ENCODE data around the gene PRKAR1B. TPM values are rescaled to one million over a fixed set of nuclear protein-coding genes. Genes with fewer than 3 reads are reported as not detected.

Gene PRKAR1B
- total RNA-seq, 1 donor from 2014 or later, result 11.8 TPM

DNA sequence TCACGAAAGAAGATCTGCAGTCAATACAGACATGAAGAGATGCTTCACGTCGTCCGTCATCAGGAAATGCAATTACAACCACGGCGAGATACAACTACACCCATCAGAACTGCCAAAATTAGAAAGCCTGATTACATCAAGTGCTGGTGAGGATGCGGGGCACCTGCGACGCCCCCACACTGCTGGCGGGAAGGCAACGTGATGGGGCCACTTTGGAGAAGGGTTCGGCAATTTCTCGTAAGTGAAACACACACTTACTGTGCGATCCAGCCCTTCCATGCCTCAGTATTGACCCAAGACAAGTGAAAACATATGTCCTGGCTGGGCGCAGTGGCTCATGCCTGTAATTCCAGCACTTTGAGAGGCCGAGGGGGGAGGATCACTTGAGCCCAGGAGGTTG is 181.6 kb downstream of the PRKAR1B start:
- Mint-ChIP-seq H3K4me3 (no peak overlapping the region), H3K9me3 (peaks cover 2% of the 10 kb centered on the region), H3K36me3 (no peaks in the 10 kb centered on the region), H3K27ac (no peak overlapping the region), H3K4me1 (peaks cover 11% of the 10 kb centered on the region), H3K27me3 (ENCODE audit: insufficient read depth, low read depth) (peaks cover 3% of the 10 kb centered on the region)
- no peak overlapping the region for H3K4me2 ChIP-seq
- no peaks in the 10 kb centered on the region for H3K9me3 ChIP-seq (ENCODE audit: low read depth)
- TF ChIP-seq EZH2 (IDR thresholded peaks at IDR 0.05) (no peak), EZH2phosphoT487 (IDR thresholded peaks at IDR 0.05) (no peak)
- TF ChIP-seq, protein P1, sequence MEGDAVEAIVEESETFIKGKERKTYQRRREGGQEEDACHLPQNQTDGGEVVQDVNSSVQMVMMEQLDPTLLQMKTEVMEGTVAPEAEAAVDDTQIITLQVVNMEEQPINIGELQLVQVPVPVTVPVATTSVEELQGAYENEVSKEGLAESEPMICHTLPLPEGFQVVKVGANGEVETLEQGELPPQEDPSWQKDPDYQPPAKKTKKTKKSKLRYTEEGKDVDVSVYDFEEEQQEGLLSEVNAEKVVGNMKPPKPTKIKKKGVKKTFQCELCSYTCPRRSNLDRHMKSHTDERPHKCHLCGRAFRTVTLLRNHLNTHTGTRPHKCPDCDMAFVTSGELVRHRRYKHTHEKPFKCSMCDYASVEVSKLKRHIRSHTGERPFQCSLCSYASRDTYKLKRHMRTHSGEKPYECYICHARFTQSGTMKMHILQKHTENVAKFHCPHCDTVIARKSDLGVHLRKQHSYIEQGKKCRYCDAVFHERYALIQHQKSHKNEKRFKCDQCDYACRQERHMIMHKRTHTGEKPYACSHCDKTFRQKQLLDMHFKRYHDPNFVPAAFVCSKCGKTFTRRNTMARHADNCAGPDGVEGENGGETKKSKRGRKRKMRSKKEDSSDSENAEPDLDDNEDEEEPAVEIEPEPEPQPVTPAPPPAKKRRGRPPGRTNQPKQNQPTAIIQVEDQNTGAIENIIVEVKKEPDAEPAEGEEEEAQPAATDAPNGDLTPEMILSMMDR (IDR thresholded peaks at IDR 0.05), result no peak
- H3K9ac ChIP-seq, result no peak overlapping the region
- H3K4me1 ChIP-seq, result peaks cover 8% of the 10 kb centered on the region
- no peaks in the 10 kb centered on the region for H3F3A ChIP-seq (ENCODE audit: low read depth)
- H3K36me3 ChIP-seq, result no peaks in the 10 kb centered on the region
- H2AFZ ChIP-seq (replicated peaks), result no peak overlapping the region
- no peak overlapping the region for H3K27ac ChIP-seq
- no peak overlapping the region for H3K4me3 ChIP-seq
- H3K79me2 ChIP-seq (ENCODE audit: low read depth), result no peaks in the 10 kb centered on the region
- no peak for DNase-seq (ENCODE audit: low spot score)
- H4K20me1 ChIP-seq (ENCODE audit: low read depth), result no peaks in the 10 kb centered on the region
- H3K27me3 ChIP-seq, result no peaks in the 10 kb centered on the region

DNA sequence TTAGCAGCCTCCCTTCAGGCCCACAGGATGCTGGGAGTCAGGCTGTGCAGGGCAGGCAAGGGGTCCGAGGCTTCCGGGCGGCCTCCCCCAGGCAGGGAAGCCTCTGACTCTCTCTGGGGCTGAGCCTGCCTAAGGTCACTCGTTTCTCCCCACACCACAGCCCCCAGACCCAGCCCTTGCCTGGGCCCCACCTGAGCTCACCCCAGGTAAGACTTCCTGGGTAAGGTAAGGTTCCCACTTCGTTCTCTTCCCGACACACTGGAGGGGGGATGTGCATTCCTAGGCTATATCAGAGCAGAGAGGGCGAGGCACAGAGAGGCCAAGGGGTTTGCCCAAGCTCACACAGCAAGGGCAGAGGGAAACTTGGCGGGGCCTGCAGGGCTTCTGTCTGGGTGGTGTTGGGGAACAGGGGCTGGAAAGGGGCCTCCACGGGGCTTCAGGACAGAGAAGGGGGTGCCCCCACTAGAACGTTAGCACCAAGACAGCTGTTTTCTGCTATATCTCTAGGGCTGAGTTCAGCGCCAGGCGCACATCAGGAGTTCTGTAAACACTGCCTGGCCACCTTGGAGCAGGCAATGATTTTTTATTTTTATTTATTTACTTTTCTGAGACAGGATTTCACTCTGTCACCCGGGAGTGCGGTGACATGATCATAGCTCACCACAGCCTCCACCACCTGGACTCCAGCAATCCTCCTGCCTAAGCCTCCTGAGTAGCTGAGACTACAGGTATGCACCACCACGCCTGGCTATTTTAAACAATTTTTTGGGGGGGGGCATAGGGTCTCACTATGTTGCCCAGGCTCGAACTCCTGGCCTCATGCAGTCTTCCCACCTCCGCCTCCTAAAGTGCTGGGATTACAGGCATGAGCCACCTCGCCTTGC is 182.5 kb downstream of the PRKAR1B start:
- Mint-ChIP-seq H3K9me3 (peaks cover 2% of the 10 kb centered on the region), H3K4me3 (no peak overlapping the region), H3K27me3 (ENCODE audit: insufficient read depth, low read depth) (peaks cover 3% of the 10 kb centered on the region), H3K4me1 (peaks cover 13% of the 10 kb centered on the region), H3K27ac (no peak overlapping the region), H3K36me3 (no peaks in the 10 kb centered on the region)
- TF ChIP-seq EZH2 (IDR thresholded peaks at IDR 0.05) (no peak), EZH2phosphoT487 (IDR thresholded peaks at IDR 0.05) (no peak)
- TF ChIP-seq, protein P1 (IDR thresholded peaks at IDR 0.05), result no peak
- Histone ChIP-seq H3K36me3 (no peaks in the 10 kb centered on the region), H3K27me3 (no peaks in the 10 kb centered on the region), H3K9ac (no peak overlapping the region), H4K20me1 (ENCODE audit: low read depth) (no peaks in the 10 kb centered on the region), H2AFZ (replicated peaks) (no peak overlapping the region), H3K4me1 (peaks cover 8% of the 10 kb centered on the region), H3K4me3 (no peak overlapping the region), H3K9me3 (ENCODE audit: low read depth) (no peaks in the 10 kb centered on the region), H3K4me2 (no peak overlapping the region), H3K79me2 (ENCODE audit: low read depth) (no peaks in the 10 kb centered on the region), H3F3A (ENCODE audit: low read depth) (no peaks in the 10 kb centered on the region), H3K27ac (no peak overlapping the region)
- no peak for DNase-seq (ENCODE audit: low spot score)

DNA sequence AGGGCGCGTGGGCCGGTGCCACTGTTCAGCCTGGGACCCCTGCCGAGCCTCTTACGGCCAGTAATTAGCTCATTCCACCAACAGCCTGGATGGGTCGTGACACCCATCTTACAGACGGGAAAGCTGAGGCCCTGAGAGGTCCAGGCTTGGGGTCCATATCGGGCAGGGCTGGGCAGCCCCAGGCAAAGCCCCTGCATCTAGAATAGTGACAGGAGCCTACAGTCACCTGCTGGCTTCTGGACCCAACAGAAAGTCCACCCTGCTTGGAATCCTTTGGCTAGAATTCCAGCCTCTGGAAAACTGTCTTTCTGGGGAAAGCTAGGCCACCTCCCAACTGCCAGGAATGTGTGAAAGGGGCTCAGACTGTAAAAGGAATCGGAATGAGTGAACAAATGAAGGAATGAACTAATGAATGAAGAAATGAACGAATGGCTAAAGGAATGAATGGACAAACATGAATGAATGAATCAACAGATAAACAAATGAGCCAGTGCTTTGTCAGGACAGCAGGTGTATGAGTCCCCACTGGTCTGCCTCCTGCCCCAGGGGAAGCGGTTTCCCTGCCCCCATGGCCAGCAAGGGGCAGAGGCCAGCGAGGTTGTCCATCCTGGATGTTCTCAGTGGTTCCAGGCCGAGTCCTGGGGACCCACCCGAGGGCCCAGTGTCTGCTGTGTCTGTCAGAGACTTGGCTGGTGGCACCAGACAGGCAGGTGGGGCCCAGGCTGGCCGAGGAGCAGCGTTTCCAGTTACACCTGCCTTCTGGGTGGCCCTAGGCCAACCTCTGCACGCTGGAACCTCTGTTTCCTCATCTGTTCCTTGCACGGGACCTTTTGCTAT is 183.4 kb downstream of the PRKAR1B start:
- no peaks in the 10 kb centered on the region for H3K9me3 Mint-ChIP-seq
- H3K36me3 Mint-ChIP-seq, result no peaks in the 10 kb centered on the region

More for the DNA sequence above, 183.4 kb downstream of the PRKAR1B start:
- Histone ChIP-seq H3F3A (ENCODE audit: low read depth) (no peaks in the 10 kb centered on the region), H3K9ac (no peak overlapping the region), H4K20me1 (ENCODE audit: low read depth) (no peaks in the 10 kb centered on the region), H3K9me3 (ENCODE audit: low read depth) (no peaks in the 10 kb centered on the region), H3K79me2 (ENCODE audit: low read depth) (no peaks in the 10 kb centered on the region), H3K4me3 (no peak overlapping the region), H3K27ac (no peak overlapping the region), H3K27me3 (no peaks in the 10 kb centered on the region), H3K4me2 (no peak overlapping the region), H2AFZ (replicated peaks) (no peak overlapping the region), H3K4me1 (peaks cover 8% of the 10 kb centered on the region), H3K36me3 (no peaks in the 10 kb centered on the region)
- peaks cover 3% of the 10 kb centered on the region for H3K27me3 Mint-ChIP-seq (ENCODE audit: insufficient read depth, low read depth)
- H3K27ac Mint-ChIP-seq, result no peak overlapping the region
- peaks cover 13% of the 10 kb centered on the region for H3K4me1 Mint-ChIP-seq
- no peak for DNase-seq (ENCODE audit: low spot score)
- no peak for TF ChIP-seq EZH2 (IDR thresholded peaks at IDR 0.05)
- TF ChIP-seq EZH2phosphoT487 (IDR thresholded peaks at IDR 0.05), result no peak
- TF ChIP-seq, protein P1 (IDR thresholded peaks at IDR 0.05), result no peak
- H3K4me3 Mint-ChIP-seq, result no peak overlapping the region
